Measurements from ENCODE around the gene GPR55. TPM values are rescaled to one million over a fixed set of nuclear protein-coding genes. Genes with fewer than 3 reads are reported as not detected.

The GPR55 gene
- polyA plus RNA-seq, 1 donor, result not detected

DNA sequence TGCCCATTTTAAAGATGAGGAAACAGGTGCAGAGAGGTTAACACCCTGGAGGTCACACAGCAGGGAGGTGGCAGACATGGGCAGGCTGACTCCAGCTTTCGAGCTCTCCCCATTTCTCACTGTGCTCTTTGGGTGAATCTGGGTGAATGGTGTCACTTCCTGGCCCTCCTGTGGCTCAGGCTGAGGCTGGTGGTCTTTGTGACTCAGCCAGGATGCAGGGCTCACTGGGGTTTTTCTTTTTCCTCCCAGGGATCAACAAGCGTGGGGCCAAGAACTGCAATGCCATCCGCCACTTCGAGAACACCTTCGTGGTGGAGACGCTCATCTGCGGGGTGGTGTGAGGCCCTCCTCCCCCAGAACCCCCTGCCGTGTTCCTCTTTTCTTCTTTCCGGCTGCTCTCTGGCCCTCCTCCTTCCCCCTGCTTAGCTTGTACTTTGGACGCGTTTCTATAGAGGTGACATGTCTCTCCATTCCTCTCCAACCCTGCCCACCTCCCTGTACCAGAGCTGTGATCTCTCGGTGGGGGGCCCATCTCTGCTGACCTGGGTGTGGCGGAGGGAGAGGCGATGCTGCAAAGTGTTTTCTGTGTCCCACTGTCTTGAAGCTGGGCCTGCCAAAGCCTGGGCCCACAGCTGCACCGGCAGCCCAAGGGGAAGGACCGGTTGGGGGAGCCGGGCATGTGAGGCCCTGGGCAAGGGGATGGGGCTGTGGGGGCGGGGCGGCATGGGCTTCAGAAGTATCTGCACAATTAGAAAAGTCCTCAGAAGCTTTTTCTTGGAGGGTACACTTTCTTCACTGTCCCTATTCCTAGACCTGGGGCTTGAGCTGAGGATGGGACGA is 47.1 kb downstream of the GPR55 start:
- no peak for DNase-seq

DNA sequence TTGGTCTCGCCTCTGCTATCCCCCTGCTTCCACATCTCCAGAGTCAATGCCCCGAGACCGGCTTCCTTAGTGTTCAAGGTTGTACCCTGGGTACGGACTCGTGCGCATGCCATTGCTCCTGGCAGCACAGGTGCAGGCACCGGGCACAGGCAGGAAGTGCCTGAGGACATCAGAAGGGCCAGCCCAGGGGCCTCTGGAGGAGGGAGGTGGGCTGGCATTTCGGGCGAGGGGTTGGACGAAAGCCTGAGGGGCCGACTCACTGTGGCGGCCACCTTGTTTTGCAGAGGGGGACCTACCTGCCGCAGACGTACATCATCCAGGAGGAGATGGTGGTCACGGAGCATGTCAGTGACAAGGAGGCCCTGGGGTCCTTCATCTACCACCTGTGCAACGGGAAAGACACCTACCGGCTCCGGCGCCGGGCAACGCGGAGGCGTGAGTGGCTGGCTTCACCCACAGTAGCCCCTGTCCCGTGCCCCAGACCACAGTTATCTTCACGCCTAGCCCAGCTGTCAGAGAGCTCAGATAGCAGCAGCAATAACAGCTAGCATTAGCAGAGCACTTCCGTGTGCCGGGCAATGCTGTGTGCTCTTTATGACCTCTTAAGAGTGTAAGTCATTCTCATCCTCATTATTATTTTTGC is 47.8 kb downstream of the GPR55 start:
- DNase-seq, result no peak

DNA sequence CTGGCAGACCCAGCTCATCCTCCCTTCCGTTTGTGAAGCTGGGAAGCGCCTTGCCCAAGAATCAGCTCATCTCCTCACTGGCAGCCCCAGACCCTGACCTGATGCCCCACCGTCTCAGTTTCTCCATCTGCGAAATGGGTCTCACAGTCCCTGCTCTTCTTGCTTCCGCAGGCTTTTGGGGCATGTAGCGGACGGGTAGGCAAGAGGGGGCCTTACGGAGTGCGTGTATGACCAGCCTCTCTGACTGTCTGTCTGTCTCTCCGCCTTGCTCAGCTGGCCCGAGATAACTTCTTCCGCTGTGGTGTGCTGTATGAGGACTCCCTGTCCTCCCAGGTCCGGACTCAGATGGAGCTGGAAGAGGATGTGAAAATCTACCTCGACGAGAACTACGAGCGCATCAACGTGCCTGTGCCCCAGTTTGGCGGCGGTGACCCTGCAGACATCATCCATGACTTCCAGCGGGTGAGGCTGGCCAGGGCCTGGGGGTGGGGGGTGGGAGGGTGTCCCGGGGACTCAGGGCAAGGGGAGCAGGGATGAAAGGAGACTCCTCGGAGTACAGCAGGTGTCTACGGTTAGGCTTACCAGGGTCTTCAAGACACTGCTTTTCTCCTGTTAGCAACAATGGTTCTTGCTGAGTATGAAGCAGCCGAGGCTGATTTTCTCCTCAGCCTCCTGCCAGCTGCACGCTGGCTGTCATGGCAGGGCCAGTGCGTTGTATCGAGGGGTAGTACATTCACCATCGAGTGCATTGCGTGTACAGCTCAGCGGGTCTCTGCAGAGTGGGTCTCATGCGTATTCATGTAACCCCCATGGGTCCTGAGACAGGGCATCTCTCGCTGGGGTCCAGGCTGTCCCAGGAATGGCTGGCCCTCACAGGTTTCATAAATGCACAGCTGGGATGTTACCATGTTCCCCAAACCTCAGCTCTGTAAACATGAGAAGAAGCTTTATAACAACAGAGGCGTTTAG is 49.4 kb downstream of the GPR55 start:
- no peak for DNase-seq

DNA sequence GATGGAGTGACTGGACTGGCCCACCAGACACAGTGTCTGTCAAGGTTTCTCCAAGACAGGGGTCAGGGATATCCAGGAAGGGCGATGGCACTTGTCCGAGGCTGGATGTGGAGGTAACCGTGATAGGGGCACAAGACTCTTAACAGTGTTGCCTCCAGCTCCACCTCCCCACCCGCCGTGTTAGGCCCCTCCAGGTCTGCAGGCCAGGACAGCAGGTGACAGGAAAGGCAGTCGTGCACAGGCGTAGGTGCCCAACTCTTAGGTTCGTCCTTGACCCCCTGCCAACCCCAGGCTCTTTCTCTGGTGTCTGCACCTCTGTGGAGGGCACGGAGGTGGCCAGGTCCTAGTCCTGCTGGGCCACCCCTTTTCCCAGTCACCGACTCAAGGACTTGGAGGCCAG is 50.2 kb downstream of the GPR55 start:
- no peak for DNase-seq

DNA sequence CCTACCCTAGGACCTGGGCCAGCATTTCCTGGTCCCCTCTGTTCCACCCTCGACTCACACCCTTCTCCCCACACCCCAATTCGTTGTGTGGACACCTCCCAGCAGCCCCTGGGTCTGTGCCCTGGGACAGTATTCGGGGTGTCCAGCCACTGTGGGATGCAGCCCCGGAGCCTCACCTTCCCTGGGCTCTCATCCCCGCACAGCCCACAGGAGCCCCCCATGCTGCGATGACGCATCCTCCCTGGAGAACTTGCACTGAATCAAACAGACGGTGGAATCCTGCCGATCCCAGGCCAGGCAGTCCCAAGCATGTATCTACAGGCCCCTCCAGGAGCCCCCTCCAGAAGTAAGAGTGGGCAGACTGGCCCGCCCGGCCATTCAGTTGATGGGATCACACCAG is 50.6 kb downstream of the GPR55 start:
- DNase-seq, result no peak

DNA sequence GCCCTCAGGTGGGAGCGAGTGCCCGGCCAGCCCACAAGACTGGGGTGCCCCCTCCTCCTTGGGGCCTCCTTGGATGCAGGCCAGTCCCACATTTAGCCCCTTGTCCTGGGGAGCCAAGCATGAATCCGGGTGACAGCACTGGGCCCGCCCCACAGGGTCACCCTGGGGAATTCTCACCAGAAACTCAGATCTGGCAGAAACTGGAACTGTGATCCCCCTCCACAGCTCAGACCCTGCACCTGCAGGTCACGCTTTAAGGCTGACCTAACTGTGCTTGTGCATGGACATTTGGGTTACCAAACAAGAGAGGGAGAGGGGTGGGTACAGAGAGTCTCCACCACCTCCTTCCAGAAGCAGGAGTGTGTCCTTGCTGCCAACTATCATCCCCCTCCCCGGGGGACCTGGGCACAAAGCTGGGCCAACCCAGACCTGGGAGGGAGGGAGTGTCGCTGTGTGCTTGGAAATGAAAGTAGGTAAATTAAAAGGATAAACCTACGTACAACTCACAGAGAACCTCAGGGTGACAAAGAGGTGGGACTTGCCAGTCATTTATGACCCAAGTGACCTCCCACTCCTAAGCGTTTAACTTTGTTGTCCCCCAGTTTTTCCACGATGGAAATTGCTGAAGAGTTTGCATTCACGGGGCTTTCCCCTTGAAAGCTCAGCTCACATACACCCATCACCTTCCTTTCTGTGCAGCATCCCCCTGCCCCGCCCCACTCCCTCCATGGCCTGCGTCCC is 51.2 kb downstream of the GPR55 start:
- no peak for DNase-seq

DNA sequence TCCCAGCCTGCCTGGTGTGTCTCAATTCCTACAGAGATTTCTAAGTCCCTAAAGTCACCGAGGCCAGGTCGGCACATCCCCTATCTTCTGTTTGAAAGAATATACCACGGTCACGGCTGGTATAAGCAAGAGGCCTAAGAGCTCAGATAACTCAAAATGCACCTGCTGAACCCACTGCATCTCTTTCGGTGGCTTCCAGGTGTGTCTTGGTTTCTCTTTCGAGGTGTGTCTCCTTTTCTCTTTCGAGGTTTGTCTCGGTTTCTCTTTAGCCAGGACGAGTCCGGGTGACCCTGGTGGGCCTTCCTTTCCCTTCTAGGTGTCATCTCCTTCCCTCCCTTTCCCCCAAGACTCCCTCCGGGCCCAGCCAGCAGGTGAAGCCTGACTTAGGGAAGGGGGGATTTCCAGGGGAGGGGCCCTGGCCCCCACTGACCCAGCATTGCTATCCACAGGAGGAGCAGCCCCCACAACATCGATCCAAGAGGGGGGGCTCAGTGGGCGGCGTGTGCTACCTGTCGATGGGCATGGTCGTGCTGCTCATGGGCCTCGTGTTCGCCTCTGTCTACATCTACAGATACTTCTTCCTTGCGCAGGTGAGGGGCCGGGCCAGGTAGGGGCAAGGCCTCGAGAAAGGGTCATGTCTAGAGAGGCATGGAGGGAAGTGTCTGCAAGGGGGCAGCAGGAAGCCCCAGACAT is 51.9 kb downstream of the GPR55 start:
- DNase-seq, result no peak

DNA sequence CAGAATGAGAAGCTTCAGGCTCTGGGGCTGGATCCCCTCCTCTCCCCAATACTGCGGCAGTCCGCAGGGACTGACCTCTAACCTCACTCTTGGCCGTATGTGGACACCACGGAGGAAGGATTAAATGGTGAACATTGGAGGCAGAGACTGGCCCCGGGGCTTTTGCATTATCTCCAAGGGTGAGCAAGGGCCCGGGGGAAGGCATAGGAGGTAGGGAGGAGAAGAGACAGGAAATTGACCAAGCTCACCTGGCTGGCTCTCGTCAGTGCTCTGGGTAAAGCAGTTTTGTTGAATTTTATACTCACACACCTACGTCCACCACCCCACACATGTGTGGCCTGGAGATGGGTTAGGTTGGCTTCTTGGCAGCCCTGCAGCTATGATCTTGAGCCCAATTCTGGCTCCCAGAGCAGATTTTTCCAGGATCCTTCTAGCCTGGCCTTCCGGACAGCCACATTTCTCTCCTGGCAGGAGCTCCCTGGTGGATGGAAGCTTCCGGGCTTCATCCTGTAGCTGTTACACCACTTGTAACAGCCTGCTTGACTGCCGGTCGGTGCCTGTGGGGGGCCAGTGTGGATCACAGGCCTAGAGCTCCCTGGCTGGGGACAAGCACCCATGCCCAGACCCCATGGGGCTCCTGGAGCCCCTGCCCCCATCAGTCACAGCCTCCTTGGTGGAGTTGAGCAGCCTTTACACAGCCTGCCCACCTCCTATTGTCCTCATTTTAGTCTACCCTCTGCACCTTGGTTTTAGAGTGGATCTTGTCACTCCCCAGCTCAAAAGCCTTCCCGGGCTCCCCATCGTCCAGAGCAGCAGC is 52.7 kb downstream of the GPR55 start:
- no peak for DNase-seq

DNA sequence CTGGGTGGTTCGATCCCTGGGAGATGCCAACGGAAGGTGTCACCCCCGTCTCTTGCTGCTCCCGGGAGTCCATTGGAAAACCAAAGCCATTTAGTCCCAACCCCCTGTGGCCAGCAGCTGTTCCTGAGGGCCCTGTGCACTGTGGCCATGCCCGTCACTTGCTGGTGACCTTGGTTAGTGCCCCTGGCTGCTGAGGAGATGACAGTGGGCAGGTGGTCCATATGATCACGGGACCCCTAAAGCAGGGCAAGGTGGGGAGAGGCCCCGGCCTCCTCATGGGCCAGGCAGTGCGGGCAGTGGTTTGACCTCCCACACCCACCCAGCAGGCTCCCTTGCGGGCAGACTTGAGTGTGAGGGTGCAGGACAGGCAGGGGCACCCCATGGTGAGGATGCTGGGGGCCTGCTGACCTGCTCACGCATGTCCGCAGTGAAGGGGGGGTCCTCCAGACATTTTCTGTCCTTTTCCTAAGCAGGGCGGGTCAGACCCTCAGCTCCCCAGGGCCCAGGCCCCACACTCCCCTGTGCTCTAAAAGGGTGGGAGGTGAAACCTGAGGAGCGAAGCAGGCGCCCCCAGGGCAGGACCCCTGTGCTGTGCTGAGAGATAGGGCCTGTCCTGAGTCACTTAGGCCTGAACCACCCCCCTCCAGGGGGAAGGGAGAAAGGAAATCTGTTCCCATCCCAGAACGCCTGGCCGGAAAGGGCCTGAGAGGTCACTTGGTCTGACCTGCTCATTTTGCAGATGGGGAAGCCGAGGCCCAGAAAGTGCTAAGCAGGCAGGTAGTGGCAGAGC is 53.5 kb downstream of the GPR55 start:
- no peak for DNase-seq

DNA sequence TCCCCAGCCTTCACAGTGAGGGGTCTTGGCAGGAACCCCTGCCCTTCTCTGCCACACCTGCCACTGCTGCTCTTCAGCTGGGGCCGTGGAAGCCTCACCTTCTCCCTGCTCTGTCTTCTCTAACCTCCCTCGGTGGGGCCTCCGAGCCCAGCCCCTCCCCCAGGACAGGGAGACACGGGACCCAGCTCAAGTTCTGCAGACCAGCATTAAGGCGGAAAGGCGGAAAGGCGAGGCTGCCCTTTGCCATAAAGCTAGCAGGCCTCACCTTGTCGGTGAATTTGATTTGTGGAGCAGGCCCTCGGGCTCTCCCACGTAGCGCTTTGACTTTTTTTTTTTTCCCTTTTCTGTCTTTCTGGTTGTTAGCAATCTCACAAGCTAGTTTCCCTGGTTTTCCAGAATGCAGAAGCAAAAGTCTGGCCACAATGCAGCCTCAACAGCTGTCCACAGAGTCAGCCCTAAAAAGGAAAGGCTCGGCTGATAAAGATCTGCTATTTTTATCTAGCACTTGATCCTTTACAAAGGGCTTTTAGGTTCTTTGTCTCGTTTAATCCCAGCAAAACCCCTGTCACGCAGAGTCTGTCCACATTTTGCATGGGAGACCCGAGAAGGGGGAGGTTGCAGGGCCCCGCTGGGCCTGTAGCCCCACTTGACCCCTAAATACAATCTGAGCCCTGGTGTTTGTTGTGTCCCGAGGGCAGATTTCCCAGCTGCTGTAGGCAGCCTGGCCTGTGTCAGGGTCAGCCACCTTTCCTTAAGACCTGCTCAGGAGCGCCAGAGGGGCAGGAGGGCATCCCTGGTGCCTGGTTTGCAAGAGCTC is 54.3 kb downstream of the GPR55 start:
- no peak for DNase-seq

DNA sequence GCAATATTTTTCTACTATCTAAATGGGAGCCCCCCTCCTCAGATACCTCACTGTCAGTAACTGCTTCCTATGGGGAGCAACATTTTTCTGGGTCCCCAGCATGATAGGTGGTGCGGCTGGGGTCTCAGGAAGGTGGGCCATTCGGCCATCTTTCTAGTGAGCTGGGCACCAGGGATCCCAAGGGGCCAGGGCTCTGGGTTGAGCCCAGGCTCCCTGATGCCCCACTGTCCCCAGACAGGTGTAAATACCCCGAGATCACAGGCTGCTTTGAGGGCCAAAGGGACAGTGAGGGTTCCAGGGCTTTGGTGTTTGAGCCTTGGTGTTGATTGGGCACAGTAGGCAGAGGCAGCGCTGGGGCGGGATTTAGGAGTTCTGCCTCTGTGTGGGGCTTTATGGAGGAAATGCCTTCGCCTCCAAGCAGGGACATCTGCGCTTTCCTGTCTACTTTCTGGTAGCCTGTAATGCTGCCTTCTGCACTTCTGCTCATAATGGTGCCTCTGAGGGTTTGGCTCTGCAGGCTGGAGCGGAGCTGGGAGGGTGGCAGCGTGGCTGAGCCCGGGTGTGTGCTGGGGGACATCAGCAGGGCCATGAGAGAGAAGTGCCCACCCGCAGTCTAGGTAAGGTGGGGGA is 55.0 kb downstream of the GPR55 start:
- DNase-seq, result no peak

DNA sequence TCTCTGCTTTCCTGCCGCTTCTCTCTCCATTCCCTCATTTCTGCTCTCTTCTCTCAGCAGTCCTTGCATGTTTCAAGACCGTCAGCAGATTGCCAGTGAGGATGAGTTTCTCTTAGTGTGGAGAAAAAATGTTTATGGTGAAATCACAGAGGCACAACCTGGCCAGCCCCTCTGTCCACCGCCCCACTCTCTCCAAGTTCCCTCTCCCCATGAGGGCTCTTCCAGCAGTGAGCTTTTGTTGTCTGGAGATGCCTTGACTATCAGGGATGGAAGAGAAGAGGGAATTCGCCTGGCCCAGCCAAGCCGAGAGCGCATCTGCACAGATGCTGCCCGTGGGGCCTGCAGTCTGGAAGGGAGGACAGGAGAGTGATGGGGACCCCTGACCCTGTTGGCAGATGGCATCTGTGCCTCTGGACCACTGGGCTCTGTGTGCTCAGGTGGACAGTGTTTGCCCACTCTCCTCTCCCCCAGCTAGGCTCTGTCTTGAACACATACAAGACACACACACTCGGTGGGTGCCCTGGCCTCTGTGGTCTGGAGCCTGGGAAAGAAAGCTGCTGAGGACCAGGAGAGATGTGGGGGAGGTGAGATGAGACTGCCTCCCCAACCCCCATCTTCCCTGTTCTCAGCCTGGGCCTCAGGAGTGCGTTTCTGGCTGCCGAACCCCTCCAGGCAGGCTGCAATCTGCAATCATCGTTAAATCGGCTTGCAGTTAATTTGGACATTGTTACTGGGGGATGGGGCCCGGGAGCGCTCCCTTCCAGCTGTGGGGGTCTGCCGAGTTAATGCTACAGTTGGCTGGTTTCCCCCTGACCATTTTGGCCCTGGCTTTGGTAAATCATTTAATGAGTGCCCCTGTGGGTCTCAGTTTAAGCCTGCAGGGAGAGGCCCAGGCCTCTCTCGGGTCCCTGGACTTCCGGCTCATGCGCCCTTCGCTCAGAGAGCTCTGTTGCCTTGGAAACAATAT is 55.8 kb downstream of the GPR55 start:
- no peak for DNase-seq

DNA sequence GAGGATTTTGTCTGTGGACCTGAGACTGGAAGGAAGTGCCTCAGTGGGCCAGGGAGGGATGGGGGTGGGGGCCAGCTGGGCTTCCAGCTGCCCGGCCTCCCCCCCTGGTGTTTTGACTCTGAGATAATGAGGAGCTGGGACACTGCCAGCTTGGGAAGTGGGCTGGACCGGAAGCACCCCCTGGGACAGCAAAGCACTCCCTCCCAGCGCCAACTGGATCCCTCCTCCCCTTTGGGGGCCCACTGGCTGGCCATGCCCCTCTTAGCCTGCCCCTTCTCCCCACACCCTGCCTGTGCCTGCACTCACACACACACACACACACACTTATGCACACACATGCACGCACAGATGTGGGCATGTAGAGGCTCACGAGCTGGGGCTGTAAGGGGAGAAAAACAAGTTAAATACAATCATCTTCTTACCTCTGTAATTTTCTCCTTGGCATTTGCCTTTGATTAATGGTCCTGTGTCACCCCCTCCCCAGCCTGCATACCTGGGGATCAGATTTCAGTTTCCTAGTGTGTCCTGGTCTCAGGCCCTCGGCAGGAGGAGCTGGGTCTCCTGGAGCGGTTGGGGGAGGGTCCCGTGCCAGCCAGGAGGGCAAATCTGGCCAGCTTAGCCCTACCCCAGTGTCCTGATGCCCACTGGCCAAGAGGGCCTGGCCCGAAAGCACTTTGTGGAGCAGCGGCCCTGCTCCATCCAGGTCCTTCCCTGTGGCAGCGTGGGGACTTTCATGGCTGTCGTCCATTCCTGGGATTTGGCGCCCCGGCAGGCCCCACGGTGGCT is 56.7 kb downstream of the GPR55 start:
- no peak for DNase-seq

DNA sequence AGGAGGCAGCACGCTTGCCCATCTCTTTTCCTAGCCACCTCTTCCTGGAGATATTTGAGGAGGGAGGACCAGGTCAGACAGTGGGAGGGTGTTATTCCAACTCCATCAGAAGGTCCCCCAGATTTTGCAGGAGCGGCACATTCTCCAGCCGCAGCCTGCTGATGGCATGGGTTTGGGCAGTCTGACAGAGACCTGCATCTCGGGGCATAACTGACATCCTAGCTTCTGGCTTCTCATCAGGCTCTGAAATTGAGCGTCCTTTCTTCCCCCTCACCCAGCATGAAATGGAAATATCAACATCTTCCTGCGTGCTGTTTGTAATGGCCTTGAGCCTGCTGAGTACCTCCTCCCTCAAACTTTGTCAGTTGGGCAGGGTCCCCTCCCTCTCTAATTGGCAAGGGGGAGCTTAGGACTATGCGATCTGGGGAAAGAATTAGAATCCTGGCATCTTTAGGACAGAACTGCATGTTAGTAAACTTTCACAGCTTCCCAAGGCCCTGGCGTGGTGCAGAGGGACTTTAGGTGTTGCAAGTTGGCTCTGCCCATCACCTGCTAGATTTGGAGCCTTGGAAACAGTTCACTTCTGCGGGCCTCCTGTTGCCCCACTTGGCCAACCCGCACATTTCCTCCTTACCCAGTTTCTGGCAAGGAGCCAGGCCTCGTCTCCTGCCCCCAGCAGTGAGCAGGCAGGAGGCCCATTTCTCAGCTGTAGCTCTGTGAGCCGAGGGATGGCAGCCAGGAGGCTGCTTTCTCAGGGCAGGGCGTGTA is 58.1 kb downstream of the GPR55 start:
- DNase-seq, result no peak

Data from hindlimb muscle (tissue), 1 donor.